GM12801 (cell line): ENCODE data around the gene TDRD12.

ENCODE experiments used
- TF ChIP-seq, protein P1 (sequence below): IDR thresholded peaks from one replicate; pipeline ENCODE4 v1.5.1; 2011; ENCODE audit warnings: control low read depth; ENCODE audit not compliant: insufficient read length; ENCODE audit errors: extremely low read depth

Gene TDRD12

DNA sequence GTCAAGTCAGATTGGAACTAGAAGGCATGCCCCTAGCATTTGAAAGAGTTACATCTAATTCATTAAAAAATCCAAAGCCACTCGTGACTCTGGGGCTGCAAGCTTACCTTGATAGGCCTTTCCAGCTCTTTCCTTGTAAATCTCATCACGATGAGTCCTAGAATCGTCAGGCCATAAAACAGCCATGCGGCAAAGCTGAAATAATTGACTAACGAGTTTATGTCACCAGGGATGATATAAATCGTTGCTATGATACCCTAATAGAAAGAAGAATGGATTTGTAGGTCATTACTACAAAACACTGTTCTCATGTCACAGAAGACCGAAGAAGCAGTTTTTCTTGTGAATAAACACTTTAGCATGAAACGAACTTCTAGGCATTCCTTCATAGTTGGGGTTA lies 122.5 kb downstream of the TDRD12 start:
- TF ChIP-seq, protein P1, sequence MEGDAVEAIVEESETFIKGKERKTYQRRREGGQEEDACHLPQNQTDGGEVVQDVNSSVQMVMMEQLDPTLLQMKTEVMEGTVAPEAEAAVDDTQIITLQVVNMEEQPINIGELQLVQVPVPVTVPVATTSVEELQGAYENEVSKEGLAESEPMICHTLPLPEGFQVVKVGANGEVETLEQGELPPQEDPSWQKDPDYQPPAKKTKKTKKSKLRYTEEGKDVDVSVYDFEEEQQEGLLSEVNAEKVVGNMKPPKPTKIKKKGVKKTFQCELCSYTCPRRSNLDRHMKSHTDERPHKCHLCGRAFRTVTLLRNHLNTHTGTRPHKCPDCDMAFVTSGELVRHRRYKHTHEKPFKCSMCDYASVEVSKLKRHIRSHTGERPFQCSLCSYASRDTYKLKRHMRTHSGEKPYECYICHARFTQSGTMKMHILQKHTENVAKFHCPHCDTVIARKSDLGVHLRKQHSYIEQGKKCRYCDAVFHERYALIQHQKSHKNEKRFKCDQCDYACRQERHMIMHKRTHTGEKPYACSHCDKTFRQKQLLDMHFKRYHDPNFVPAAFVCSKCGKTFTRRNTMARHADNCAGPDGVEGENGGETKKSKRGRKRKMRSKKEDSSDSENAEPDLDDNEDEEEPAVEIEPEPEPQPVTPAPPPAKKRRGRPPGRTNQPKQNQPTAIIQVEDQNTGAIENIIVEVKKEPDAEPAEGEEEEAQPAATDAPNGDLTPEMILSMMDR, result no peak

DNA sequence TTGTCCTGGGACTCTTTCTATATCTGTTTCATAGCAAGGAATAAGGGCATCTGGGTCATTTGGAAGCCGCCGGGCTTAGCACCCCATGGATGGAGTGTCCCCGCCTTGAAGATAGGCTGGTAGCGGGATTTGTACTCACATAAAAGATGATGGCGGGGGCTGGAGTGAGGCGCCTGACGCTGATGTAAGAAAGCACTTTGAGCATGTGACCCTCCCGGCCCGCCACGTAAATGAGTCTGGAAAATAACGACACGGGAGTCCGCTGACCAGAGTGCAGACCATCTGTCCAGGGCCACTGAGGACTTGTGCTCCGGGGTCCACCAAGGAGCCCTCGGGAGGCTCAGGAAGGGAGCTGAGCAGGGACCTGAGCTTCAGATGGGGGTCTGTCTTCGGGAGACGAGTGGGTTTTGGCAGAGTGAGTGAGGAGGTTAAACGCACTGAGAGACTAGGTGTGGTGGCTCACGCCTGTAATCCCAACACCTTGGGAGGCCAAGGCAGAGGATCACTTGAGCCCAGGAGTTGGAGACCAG lies 124.2 kb downstream of the TDRD12 start:
- TF ChIP-seq, protein P1, result no peak

DNA sequence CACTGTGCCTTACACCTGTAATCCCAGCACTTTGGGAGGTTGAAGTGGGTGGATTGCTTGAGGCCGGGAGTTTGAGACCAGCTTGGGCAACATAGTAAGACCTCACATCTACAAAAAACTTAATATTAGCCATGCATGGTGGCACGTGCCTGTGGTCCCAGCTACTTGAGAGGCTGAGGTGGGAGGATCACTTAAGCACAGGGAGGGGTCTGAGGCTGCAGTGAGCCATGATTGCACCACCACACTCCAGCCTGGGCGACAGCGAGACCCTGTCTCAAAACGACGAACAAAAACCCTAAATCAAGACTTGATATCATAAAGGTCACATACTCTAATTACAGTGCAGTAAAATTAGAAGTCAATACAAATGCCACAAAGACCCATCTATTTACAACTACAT lies 132.6 kb downstream of the TDRD12 start:
- TF ChIP-seq, protein P1, result no peak

DNA sequence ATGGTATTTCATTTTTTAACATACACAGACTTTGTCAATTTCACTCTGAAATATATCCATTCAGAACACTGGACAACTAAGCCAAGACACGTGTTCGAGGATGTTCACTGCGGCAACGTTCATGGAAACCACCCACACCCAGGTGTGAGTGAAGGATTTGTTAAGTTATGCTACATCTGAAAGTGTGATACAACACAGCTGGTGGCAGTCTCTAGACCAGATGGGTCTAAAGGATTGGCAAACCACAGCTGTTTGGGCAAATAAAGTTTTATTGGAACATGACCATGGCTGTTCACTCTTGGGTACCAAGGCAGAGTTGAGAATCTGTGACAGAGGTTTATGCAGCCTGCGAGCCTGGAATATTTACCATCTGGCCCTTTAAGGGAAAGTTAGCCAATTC lies 138.0 kb downstream of the TDRD12 start:
- TF ChIP-seq, protein P1, result no peak

DNA sequence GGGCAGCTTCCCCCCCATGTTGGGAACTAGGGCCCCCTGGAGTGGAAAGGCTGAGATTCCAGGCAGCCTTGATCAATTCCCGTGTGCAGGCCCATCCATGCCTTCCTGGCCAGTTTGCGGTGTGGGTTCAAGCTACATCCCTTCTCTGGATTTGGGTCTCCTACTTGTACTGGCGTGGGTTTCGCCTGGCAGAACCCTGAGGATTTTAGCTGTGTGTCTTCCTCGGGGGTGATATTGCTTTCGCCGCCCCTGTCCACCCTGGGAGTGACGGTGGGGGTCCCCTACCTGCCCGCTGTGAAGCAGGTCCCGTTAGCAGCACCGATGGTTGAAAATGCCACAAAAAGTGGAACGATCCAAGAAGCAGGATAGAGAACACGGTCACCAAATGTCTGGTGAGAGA lies 138.6 kb downstream of the TDRD12 start:
- TF ChIP-seq, protein P1, result no peak

DNA sequence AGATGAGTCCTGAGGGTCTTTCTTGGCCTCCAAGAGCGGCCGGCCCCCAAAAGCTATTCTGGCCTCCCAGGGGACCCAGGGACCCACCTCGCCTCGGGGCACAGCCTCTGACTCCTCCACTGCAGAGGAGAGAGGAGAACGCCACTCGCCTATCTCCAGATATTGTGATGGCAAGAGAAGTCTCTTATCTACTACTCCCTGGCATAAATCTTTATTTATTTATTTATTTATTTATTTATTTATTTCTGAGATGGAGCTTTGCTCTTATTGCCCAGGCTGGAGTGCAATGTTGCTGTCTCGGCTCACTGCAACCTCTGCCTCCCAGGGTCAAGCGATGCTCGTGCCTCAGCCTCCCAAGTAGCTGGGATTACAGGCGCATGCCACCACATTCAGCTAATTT lies 139.0 kb downstream of the TDRD12 start:
- TF ChIP-seq, protein P1, result no peak

DNA sequence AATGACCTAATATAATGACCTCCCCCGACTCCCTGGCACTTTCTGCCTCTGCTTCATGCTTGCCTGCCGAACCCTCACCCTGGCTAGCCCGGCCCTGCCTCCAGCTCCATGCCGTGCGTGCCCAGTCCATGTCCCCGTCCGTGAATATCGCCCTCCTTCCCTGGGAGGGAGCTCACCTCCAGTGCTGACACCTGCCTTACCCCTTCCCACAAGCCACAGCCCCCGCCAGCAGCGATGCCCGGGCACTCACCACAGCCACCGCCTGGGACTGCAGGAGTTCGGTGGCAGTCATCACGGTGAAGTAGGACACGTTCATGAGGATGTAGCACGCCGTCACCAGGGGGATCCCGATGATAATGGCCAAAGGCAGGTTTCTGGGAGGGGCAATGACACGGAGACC lies 140.0 kb downstream of the TDRD12 start:
- TF ChIP-seq, protein P1, result no peak

DNA sequence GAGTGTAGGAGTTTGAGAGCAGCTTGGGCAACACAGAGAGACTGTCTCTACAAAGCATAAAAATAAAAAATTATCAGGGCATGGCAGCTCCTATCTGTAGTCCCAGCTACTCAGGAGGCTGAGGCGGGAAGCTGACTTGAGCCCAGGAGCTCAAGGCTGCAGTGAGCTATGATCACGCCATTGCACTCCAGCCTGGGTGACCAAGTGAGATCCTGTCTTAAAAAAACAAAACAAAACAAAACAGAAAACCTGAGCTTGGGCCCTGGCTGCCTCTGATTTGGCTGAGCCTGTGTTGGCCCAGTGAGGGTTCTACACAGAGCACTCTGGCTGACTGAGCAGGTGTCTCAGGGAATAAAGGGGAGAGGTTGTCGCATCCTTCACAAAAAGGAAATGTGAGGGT lies 142.0 kb downstream of the TDRD12 start:
- TF ChIP-seq, protein P1, result no peak
